Transverse colon (tissue), 4 donors: ENCODE results near the gene REC8. TPM values are rescaled to one million over a fixed set of nuclear protein-coding genes. Genes with fewer than 3 reads are reported as not detected.

Experiments
- DNase-seq: peaks from one replicate; pipeline ENCODE4 v3.0.0-alpha.2; 2019
- H3K27ac ChIP-seq, 4 donors: fragments of 200-600 bp; sonication (generic); 2 replicates each; pipeline ENCODE4 v1.5.1; 2016 to 2018; ENCODE audit warnings: inconsistent platforms in 4 of 4
- H3K27me3 ChIP-seq: fragments of 200-600 bp; sonication (generic); 2 replicates; pipeline ENCODE4 v1.5.1; 2017; ENCODE audit warnings: inconsistent platforms
- H3K36me3 ChIP-seq, 4 donors: fragments of 200-600 bp; sonication (generic); 2 replicates each; pipeline ENCODE4 v1.5.1; 2017 to 2019; ENCODE audit warnings: inconsistent platforms in 4 of 4
- H3K4me1 ChIP-seq, 4 donors: fragments of 200-600 bp; sonication (generic); 2 replicates each; pipeline ENCODE4 v1.5.1; 2017 to 2020; ENCODE audit warnings: inconsistent platforms in 4 of 4
- H3K4me3 ChIP-seq, 4 donors: fragments of 200-600 bp; sonication (generic); 1 replicate in 1 of 4; 2 replicates in 3 of 4; pipeline versions ENCODE4 v1.5.1 to v1.6.1; 2017 to 2019; ENCODE audit warnings: inconsistent platforms in 4 of 4
- H3K9me3 ChIP-seq, 2 donors: fragments of 200-600 bp; sonication (generic); 2 replicates each; pipeline ENCODE4 v1.5.1; 2017 to 2019; ENCODE audit warnings: inconsistent platforms in 2 of 2
- CTCF ChIP-seq, 5 experiments: fragments of 200-600 bp in 3 of 5; fragments of 450-650 bp in 2 of 5; sonication (generic) in 3 of 5; IDR thresholded peaks; 1 replicate in 2 of 5; 2 replicates in 3 of 5; pipeline ENCODE4 v1.5.1; 2016 to 2017; ENCODE audit warnings: antibody characterized with exemption in 5 of 5, inconsistent platforms in 3 of 5, mild to moderate bottlenecking in 2 of 5, moderate library complexity in 1 of 5
- EP300 ChIP-seq: sonication (generic); formaldehyde crosslinking; IDR thresholded peaks from one replicate; pipeline ENCODE4 v1.6.1; 2017; ENCODE audit warnings: antibody characterized with exemption, low read depth
- POLR2A ChIP-seq: fragments of 450-650 bp; IDR thresholded peaks from one replicate; pipeline ENCODE4 v1.6.1; 2016; ENCODE audit warnings: antibody characterized with exemption, mild to moderate bottlenecking, moderate library complexity
- POLR2AphosphoS5 ChIP-seq, 3 donors: sonication (generic); formaldehyde crosslinking; IDR thresholded peaks; one replicate each; pipeline ENCODE4 v1.6.1; 2016; ENCODE audit warnings: antibody characterized with exemption in 3 of 3
- WGBS, 2 donors: methylation state at CpG; one replicate each; pipeline ENCODE4 v1.1.5; 2018; ENCODE audit warnings: low coverage in 1 of 2; 5-methylcytosine and 5-hydroxymethylcytosine counted together
- in situ Hi-C, 4 donors: fragments of 200-750 bp; cut with MboI; loops; one replicate each; pipeline versions ENCODE4 v1.15.0 to v1.15.1; 2017; ENCODE audit warnings: low sequenced_read_pairs in 3 of 4, low pct_ligation_motif_present in 1 of 4, low pct_unique_long_range_greater_than_20kb in 1 of 4
- intact Hi-C: fragments of 100-400 bp; cut with DNase I; formaldehyde crosslinking; loops from one replicate; pipeline ENCODE4 v1.15.1; 2023; ENCODE audit warnings: low total_unique reads
- total RNA-seq, 4 donors: library from RNA; depleted of rRNA; stranded (reverse); fragments of >200 nt; gene quantifications; one replicate each; pipeline ENCODE4 v1.1.0, GENCODE V29; 2016

Gene REC8
- total RNA-seq, 4 donors from 2014 or later, result 11.3 to 112 (median 31.2) TPM

GRCh38 chr14:24204163-24205146, 32.6 kb downstream of the REC8 start:
- Histone ChIP-seq H3K36me3 (peaks cover 0 to 27% (median 1%) of the 10 kb centered on the region in 4 donors), H3K4me3 (no peak overlapping the region), H3K27me3 (no peaks in the 10 kb centered on the region), H3K27ac (no peak overlapping the region), H3K9me3 (no peaks in the 10 kb centered on the region), H3K4me1 (no peaks in the 10 kb centered on the region)
- intact Hi-C loops (no loop called here), in situ Hi-C loops (no loop called here)
- DNase-seq, result no peak
- TF ChIP-seq EP300 (no peak), CTCF (IDR thresholded peaks at IDR 0.05) (no peak), POLR2A (no peak), POLR2AphosphoS5 (IDR thresholded peaks at IDR 0.05) (no peak)
- 89 to 95% methylated on average over 2 to 7 of the region's 7 CpGs for WGBS, 2 donors

- TF ChIP-seq EP300 (no peak), POLR2A (no peak), POLR2AphosphoS5 (IDR thresholded peaks at IDR 0.05) (no peak), CTCF (IDR thresholded peaks at IDR 0.05) (no peak)
- H3K4me3 ChIP-seq, result no peak overlapping the region
- no peaks in the 10 kb centered on the region for H3K27me3 ChIP-seq
- H3K36me3 ChIP-seq, result peaks cover 0 to 37% (median 9%) of the 10 kb centered on the region in 4 donors
- intact Hi-C loops (no loop called here), in situ Hi-C loops (no loop called here)
- H3K4me1 ChIP-seq, result peaks cover 0 to 3% (median 0%) of the 10 kb centered on the region in 4 donors
- no peak overlapping the region for H3K27ac ChIP-seq
- WGBS, 2 donors, result 90 to 97% methylated on average over 3 to 11 of the region's 11 CpGs
- H3K9me3 ChIP-seq, result no peaks in the 10 kb centered on the region
- DNase-seq, result no peak
Measured at GRCh38 chr14:24206260-24207103, 34.6 kb downstream of the REC8 start.

- H3K27me3 ChIP-seq, result no peaks in the 10 kb centered on the region
- in situ Hi-C loops, result no loop called here
- WGBS, 2 donors, result 97% methylated on average over 5 of the region's 5 CpGs; no CpG with 5 or more reads in 1 of the 2 donors
Measured at GRCh38 chr14:24207104-24207551, 35.2 kb downstream of the REC8 start.

More at GRCh38 chr14:24207104-24207551, 35.2 kb downstream of the REC8 start:
- intact Hi-C loops, result no loop called here
- Histone ChIP-seq H3K9me3 (no peaks in the 10 kb centered on the region), H3K36me3 (peaks cover 0 to 34% (median 9%) of the 10 kb centered on the region in 4 donors), H3K4me1 (peaks cover 1 to 6% (median 3%) of the 10 kb centered on the region in 4 donors), H3K4me3 (no peak overlapping the region), H3K27ac (no peak overlapping the region)
- no peak for DNase-seq
- no peak for TF ChIP-seq CTCF (IDR thresholded peaks at IDR 0.05)
- no peak for TF ChIP-seq EP300
- TF ChIP-seq POLR2AphosphoS5 (IDR thresholded peaks at IDR 0.05), result no peak
- no peak for TF ChIP-seq POLR2A
